Nephron progenitor cell (in vitro differentiated cells): ENCODE data around the gene GSPT1.

Source experiments
- DNase-seq: peaks from one replicate; pipeline ENCODE4 v3.0.0; 2021
- H3K27ac Mint-ChIP-seq: 2 replicates; pipeline ENCODE4 v1.8.0; 2021; ENCODE audit warnings: mild to moderate bottlenecking, moderate library complexity, mixed read lengths
- H3K27me3 Mint-ChIP-seq: 2 replicates; pipeline ENCODE4 v1.8.0; 2021; ENCODE audit warnings: mild to moderate bottlenecking, low read depth, mixed read lengths; ENCODE audit not compliant: poor library complexity
- H3K36me3 Mint-ChIP-seq: 2 replicates; pipeline ENCODE4 v1.8.0; 2021; ENCODE audit warnings: low read depth, mixed read lengths
- H3K4me1 Mint-ChIP-seq: 2 replicates; pipeline ENCODE4 v1.8.0; 2021; ENCODE audit warnings: mixed read lengths
- H3K4me3 Mint-ChIP-seq: 2 replicates; pipeline ENCODE4 v1.8.0; 2021; ENCODE audit warnings: mild to moderate bottlenecking, moderate library complexity, mixed read lengths
- H3K9me3 Mint-ChIP-seq: 2 replicates; pipeline ENCODE4 v1.8.0; 2021; ENCODE audit warnings: mild to moderate bottlenecking, moderate library complexity, mixed read lengths
- TF ChIP-seq, protein P1 (sequence below): fragments of 200-600 bp; sonication (generic); IDR thresholded peaks from 2 replicates; pipeline ENCODE4 v1.5.0; 2021; ENCODE audit warnings: antibody characterized with exemption

The GSPT1 gene

DNA sequence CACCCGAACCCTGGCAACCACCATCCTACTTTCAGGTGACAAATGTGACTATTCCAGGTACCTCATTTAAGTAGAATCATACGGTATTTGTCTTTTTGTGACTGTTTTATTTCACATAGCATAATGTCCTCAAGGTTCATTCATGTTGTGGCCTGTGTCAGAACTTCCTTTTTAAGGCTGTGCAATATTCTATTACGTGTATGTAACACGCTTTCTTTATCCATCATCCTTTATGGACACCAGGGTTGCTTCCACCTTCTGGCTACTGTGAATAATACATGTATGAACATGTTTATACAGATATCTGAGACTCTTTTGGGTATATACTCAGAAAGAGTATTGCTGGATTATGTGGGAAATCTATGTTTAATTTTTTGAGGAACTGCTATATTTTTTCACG is 35.7 kb downstream of the GSPT1 start:
- Mint-ChIP-seq H3K36me3 (peaks cover 57% of the 10 kb centered on the region), H3K27ac (peak overlapping the region; percentile 75), H3K9me3 (no peaks in the 10 kb centered on the region), H3K4me1 (no peaks in the 10 kb centered on the region), H3K4me3 (no peak overlapping the region), H3K27me3 (no peaks in the 10 kb centered on the region)
- TF ChIP-seq, protein P1, sequence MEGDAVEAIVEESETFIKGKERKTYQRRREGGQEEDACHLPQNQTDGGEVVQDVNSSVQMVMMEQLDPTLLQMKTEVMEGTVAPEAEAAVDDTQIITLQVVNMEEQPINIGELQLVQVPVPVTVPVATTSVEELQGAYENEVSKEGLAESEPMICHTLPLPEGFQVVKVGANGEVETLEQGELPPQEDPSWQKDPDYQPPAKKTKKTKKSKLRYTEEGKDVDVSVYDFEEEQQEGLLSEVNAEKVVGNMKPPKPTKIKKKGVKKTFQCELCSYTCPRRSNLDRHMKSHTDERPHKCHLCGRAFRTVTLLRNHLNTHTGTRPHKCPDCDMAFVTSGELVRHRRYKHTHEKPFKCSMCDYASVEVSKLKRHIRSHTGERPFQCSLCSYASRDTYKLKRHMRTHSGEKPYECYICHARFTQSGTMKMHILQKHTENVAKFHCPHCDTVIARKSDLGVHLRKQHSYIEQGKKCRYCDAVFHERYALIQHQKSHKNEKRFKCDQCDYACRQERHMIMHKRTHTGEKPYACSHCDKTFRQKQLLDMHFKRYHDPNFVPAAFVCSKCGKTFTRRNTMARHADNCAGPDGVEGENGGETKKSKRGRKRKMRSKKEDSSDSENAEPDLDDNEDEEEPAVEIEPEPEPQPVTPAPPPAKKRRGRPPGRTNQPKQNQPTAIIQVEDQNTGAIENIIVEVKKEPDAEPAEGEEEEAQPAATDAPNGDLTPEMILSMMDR: no peak
- DNase-seq: no peak

DNA sequence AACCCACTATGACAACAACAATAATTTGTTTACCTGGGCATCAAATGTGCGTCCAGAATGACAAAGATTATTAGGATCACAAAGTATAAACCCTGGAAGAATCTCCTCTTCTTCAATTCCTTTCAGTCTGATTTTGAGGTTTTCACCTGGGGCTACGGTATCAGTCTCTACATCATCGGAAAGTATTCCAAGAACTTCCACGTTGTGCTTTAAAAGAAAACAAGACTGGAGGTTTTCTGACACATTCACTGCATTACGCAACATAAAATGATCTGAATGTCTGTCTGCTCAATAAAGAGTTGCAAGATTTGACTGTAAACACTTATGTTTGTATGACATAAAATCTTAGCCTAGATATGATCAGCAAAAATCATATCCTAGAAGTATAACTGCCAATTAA is 38.4 kb downstream of the GSPT1 start:
- Mint-ChIP-seq H3K27me3 (no peaks in the 10 kb centered on the region), H3K4me1 (no peaks in the 10 kb centered on the region), H3K4me3 (no peak overlapping the region), H3K36me3 (peaks cover 62% of the 10 kb centered on the region), H3K9me3 (no peaks in the 10 kb centered on the region), H3K27ac (no peak overlapping the region)
- DNase-seq: no peak
- TF ChIP-seq, protein P1: no peak

DNA sequence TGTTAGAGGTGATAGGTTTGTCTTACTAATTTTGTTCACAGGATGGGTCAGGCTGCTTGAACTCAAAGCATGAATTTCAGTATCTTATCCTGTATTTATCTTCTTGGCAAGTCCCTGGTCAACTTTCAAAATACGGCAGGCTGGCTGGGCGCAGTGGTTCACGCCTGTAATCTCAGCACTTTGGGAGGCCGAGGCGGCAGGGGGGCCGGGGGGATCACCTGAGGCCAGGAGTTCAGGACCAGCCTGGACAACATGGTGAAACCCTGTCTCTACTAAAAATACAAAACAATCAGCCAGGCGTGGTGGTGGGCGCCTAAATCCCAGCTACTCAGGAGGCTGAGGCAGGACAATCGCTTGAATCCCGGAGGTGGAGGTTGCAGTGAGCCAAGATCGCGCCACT is 39.5 kb downstream of the GSPT1 start:
- Mint-ChIP-seq H3K4me3 (no peak overlapping the region), H3K36me3 (peaks cover 61% of the 10 kb centered on the region), H3K27me3 (no peaks in the 10 kb centered on the region), H3K4me1 (peaks cover 8% of the 10 kb centered on the region), H3K27ac (peak overlapping the region; percentile 31), H3K9me3 (no peaks in the 10 kb centered on the region)
- DNase-seq: no peak
- TF ChIP-seq, protein P1: no peak

DNA sequence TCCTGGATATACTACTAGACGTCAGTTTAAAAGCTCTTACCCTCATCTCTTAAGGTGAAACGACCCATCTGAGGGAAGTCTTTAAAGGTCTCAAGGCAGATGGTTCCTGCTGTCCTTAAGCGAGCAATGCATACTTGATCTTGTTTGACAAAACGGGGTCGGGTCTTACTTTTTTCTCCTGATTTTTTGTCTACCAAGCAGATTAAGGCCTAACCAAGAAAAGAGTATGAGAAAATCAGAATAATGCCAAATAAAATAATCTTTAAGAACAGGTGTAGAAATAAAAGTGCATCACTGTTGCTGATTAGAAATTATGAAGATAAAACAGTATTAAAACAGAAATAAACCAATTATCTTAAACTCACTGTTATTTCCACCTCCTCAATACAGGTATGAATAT is 40.0 kb downstream of the GSPT1 start:
- DNase-seq: no peak
- Mint-ChIP-seq H3K4me3 (no peak overlapping the region), H3K4me1 (peaks cover 9% of the 10 kb centered on the region), H3K36me3 (peaks cover 57% of the 10 kb centered on the region), H3K27me3 (no peaks in the 10 kb centered on the region), H3K9me3 (no peaks in the 10 kb centered on the region), H3K27ac (peak overlapping the region; percentile 15)
- TF ChIP-seq, protein P1: no peak

DNA sequence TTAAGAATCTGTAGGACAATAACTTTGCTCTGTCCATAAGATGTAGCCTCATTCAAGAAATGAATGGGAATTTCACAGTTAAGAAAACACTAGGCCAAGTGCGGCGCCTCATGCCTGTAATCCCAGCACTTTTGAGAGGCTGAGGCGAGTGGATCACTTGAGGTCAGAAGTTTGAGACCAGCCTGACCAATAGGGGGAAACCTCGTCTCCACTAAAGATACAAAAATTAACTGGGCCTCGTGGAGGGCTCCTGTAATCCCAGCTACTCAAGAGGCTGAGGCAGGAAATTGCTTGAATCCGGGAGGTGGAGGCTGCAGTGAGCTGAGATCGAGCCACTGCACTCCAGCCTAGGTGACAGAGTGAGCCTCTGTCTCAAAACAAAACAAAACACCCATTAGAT is 44.6 kb downstream of the GSPT1 start:
- Mint-ChIP-seq H3K36me3 (peaks cover 38% of the 10 kb centered on the region), H3K27ac (peak overlapping the region; percentile 92), H3K9me3 (no peaks in the 10 kb centered on the region), H3K4me1 (peaks cover 9% of the 10 kb centered on the region), H3K4me3 (no peak overlapping the region), H3K27me3 (no peaks in the 10 kb centered on the region)
- DNase-seq: peak; percentile 13
- TF ChIP-seq, protein P1: no peak

DNA sequence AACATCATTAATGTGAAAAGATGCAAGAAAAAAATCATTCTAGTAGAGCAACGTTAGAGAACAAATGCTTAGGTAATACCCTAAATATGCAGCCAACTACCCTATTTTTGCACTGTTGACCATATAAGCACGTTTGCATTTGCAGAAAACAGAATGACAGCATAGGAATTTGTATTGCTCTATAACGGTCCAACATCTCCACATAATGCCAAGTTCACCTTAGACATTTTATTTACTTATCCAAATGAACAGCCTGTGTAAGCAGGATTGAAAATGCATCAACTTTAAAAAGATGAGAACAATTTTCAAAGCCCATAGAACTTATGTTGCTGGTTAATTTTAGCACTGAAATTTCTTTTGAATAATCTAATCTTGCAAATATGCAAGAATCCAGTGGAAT is 45.4 kb downstream of the GSPT1 start:
- peaks cover 30% of the 10 kb centered on the region for H3K36me3 Mint-ChIP-seq
- no peak overlapping the region for H3K4me3 Mint-ChIP-seq
- TF ChIP-seq, protein P1: no peak
- no peaks in the 10 kb centered on the region for H3K27me3 Mint-ChIP-seq
- peaks cover 9% of the 10 kb centered on the region for H3K4me1 Mint-ChIP-seq
- H3K9me3 Mint-ChIP-seq: no peaks in the 10 kb centered on the region
- no peak for DNase-seq
- H3K27ac Mint-ChIP-seq: no peak overlapping the region
